ENCODE data around the gene CNPPD1.

Gene CNPPD1

DNA sequence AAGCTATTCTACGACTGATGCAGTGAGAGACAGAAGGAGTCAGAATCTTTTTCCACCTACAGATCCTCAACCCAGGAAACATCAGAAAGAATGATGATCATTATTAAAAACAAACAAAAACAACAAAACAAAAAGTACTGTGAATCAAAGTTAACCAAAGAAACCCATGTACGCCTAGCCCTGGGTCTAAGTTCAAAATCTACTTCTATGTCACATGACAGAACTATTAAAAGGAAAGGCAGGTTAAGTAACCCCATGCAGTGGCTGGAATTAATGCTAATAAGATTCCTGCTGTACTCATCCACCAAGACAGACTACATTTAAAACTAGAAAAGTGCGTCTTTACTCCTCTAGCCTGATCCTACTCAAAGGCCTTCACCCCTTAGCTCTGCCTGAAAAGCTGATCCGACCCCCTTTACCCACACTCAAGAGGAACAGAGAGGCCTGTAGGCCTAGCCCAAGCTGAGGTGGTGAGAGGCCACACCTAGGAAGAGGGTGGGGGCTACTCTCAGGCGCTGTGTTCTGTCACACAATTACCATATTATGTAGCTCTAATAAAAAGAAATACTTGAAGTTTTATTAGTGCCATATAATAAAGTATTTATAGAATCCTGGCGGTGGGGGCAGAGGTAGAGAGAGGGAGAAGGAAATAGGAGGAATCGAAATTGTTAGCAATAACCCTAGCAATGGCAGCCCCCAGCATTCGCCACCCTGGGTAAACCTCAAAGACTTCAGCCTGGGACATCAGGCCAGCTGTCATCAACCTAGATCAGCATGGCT is 53.2 kb downstream of the CNPPD1 start:
- H3K4me3 ChIP-seq (ENCODE audit: low read depth, low read length), result no peak overlapping the region

- no peak overlapping the region for H3K4me3 ChIP-seq (ENCODE audit: low read depth, low read length)
These were observed 54.3 kb downstream of the CNPPD1 start for GRCh38 chr2:219122202-219122980.

Measured in iPS-11a (cell line).